ENCODE measurements around the gene RTL1.

Gene RTL1

DNA sequence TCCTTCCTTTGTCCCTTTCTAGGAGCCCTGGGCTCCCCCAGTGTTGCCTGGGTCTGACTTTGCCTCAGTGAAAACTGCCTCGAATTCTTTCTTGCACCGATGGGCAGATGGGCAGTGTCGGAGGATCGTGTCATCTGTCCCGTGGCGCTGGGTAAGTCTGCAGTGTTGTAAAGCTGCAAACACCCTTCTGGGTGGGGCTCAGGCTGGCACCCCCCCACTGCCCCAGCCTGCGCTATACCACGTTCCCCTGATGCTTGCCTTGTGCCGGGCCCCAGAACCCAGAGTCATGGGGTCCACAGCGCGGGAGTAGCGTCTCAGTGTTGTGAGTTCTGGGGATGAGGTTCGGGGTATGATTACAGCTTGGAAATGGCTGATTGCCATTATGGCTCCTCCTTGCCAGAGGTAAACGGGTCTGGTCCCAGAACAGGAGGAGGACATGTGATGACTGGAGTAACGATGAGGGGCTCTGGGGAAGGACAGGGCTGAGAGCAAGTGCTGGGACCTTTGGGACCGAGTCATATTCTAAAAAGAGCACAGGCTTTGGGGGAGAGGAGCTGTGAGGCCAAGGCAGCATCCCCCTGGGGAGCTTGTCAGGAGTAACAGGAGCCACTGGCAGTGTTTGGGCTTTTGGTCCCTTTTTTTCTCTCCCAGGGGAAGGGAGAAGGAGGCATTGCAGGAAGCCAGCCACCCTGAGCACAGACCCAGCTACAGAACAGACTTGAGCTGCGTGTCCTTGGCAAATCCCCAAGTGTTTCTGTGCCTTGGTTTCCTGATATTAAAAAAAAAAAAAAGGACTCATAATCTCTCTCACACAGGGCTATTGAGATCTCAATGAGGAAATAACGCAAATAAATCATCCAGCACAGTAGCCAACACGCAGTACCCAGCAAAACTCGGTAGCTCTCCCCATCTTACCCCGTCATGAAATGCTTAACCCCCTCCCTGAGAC lies 4.3 kb downstream of the RTL1 start:
- DNase-seq (ENCODE audit: low spot score) = peak; percentile 28

DNA sequence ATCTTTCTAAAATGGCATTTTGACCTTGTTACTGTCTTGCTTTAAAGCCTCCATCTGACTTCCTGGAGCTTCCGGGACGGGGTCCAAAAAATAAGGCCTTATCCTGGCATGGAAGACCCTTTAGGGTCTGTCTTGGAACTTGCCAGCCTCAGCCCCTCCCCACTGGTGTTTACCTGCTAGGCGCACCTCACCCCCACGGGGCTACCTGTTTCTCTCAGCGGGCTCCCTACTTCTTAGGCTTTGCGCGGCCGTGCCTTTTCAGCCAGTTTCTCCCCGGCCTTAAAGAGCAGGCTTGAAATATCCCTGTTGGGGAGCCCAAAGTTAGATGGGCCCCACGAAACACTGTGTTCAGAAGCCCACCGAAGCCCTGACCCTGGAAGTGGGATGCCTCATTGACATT lies 5.1 kb downstream of the RTL1 start:
- DNase-seq (ENCODE audit: low spot score) = no peak

DNA sequence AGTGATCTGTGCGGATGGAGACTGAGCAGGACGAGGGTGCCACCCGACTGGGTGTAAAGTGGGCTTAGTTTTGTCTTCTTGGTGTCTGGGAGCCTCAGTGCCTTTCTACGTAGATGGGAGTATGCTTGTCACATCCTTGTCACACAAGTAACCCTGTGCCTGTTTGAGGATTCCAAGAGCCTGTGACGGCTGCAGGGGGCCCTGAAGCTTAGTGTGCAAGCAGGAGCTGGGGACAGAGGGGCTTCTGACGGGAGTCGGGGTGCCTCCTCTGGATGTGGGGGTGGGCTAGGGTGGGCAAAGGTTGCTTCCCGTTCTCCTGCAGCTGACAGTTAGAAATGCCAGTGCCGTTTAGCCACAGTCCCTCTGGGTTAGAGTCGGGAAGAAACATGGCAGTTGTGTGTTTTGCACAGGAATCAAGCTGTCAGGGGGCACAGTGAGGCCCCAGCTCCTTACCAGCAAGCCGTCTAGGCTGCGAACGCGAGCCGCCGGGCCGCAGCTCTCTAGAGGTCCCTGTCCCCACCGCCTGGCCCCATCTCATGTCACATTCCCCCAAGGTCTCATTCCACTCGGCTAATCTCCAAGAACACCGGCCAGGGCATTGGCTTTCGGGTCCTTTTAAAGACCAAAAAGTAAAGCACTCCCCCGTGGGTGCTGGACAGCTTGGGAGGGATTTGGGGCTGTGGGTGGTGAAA lies 7.0 kb downstream of the RTL1 start:
- DNase-seq (ENCODE audit: low spot score) = no peak

DNA sequence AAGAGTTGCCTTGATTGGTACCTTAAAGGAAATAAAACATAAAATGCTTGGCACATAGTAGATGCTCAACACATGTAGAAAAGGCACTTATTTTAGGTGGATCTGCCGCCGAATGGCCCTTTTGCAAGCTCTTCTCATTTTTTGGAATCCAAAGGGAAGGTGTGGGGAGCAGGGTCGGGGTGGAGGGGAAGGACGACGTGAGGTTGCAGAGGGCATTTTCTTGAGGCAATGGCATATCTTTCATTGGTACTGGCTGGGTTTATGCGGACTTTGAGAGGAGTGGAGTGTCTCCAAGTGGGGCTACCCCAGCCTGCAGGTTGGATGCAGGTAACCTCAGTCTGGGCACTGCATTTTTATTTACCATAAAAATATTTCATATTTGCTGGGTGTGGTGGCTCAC lies 8.1 kb downstream of the RTL1 start:
- no peak for DNase-seq (ENCODE audit: low spot score)

DNA sequence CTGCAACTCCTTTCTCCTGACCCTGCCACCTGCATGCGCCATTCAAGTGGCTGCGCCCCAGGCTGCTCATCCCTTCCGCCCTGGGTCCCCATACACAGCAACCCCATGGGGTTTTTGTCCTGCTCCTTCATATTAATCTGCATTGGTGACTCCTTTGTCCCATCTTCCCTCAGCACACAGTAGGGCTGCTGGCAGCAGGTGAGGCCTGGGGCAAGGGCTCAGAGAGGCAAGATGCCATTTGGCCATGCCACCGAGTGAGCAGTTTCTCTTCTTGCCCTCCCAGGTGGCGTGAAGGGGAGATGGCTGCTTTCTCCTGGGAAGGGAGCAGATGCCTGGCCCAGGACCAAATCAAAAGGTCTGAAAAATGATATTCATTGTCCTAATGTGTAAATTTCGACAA lies 9.1 kb downstream of the RTL1 start:
- DNase-seq (ENCODE audit: low spot score) = no peak

DNA sequence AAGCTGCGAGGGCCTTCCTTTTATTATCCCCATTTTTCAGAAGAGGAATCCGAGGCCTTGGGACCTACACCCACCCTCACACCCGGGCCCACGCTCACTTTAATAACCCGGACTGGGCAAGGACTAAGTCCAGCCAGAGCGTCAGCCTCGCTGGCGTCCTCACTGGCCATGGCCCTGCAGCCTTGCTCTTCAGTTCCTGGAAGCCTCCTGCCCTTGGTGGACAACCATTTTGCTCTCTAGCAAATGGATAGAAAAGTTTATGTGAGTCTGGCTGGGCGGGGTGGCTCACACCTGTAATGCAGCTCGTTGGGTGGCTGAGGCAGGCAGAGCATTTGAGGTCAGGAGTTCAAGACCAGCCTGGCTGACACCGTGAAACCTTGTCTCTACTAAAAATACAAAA lies 9.8 kb downstream of the RTL1 start:
- DNase-seq (ENCODE audit: low spot score) = no peak

DNA sequence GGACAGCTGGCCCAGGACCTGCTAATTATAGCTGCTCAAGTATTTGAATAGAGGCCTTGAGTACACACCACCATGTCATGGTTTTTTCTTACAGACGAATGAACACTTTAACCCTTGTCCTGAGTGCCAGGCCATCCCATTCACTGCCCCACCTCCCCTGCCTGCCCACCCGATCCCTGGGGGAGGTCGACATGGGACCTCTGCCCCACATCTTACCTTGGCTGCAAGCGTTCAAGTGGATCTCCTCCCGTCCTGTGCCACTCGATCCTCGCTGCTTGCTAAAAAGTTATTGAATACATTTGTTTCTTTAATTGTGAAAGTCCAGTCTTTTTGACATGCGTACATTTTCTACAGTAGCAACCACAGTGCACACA lies 10.3 kb downstream of the RTL1 start:
- DNase-seq (ENCODE audit: low spot score) = no peak

DNA sequence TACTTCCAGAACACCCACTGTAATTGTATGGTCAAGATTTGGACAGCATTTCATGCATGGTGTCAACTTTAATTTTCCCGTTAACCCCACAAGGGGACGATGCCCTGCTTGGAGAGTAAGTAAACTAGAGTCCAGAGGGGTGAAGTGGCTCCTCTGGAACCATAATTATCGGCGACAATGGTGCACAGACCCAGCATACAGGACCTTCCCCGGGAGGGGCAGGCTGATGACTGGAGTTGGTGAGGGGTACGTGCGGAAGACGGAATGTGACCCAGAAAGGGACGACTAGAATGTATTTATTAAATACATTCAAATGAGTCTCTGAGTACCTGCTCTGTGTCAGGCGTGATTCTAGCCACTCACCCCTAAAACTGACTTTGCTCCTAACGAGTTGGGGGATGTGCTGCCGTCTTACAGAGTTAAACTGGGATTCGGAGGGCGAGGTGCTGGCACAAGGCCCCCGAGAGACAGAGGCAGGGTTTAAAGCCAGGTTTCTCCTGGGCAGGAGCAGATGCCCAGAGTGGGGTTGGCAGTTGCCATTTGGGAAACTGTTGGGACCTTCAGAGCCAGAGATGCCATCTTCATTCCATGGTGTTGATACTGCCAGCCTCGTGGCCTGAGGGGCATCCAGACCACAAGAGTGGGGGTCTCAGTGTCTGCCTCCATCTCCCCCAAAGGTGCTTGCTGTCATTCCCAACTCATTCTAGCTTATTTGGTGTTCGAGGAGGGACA lies 10.9 kb downstream of the RTL1 start:
- no peak for DNase-seq (ENCODE audit: low spot score)

DNA sequence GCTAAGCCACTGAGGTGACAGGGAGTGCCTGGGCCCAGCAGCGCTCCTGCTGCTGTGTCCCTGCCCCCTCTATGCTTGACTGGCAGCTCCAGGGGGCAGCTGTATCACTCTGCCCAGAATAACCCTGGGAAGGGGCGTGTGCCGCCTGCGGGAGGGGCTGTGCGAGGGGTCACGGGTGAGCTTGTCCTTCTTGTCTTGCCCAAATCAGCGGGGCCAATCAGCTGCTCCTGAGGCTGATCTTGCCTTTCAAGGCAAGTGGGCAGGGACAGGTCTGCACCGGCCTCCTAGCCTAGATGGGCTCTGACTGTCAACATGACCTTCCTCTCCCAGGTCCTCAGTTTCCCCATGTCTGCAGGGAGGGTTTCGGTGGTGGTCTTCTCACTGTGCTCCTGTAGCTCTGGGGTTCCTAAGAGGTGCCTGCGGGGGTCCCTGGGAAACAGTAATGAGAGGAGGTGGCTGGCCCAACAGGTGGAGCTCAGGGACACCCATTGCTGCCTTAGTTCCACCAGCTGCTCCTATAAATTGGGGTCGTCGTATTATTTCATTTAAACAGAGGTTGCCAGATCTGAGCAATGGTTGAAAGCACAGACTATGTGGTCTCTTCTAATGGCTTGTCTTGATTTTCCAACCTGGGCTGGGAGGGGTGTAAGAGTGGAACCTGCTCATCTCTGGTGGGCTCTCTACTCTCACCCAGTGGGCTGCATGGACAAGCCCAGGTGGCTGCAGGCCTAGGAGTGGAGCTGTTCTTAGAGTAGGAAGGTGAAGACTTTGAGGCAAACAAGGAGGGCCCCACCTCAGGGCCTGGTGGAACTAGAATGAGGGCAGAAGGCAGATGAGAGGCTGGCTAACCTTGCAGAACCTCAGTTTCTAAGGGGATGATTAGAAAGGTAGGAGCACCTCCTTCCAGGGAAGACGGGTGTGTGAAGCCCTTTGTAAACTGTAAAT lies 11.7 kb downstream of the RTL1 start:
- DNase-seq (ENCODE audit: low spot score) = no peak

DNA sequence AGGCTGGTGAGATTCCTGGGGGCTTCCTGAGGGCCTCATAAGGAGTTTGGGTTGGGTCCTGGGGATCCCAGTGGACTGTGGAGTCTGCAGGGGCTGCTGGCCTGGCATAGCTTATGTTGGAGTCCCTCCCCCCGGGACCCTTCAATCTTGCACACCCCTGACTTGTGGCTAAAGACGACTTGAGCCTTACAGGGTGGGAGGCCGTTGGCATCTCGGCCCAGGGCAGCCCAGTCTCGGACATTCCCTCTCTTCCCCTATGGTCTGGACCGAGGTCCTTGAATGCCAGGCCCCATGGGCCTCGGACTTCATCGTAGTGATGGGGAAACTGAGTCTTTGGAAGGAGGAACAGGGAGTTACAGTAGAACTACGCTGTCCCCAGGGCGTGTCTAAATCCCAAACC lies 12.5 kb downstream of the RTL1 start:
- no peak for DNase-seq (ENCODE audit: low spot score)

DNA sequence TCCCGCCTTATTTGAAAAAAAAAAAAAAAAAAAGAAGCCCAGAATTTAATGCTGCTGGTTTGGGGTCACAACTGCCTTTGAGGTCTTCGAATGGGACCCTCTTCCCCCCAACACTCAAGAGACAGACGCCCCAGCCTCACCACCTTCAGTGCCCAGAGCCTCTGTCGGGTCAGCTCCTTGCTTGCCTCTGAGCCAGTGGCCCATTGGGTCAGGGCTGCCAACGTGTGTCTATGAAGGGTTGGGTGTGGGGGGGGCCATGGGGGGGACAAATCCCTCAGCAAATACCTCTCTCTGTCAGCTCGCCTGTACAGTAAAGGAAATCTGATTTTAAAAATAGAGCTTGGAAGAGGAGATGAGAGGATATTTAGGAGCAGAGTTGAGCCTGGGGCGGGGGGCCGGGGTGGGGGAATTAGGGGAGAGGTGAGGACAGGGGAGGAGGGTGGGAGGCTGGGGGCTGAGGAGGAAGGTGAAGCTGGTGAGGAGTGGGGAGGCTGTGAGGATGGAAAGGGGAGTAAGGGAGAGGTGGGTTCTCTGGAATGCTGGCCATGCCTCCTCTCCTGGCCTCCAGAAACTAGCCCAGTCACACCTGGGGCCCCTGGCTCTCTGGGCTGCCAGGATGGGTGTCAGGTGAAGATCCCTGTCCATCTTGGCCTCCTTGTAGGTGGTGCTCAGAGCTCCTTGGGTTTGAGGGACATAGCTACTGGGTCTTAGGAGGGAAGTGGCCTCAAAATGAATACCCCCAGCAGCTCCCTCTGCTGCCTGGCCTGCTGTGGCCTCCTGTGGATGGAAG lies 13.3 kb downstream of the RTL1 start:
- DNase-seq (ENCODE audit: low spot score) = no peak

DNA sequence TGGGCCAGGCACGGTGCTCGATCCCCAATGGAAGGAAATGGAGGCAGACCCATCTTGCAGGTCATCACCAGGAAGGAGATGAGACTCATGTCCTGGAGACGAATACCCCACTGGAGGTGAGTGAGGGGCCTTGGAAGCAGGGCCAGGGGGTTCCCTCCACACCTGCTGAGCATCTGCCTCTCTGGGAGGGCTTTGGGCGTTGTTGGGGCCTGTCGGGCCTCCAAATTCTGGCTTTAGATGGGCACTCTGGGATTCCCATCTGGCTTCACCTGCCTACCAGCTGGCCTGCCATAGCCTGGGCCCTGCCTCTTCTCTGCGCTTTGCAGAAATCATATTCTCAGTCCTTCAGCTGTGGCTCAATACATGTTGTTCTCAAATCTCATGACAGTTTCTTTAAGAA lies 13.9 kb downstream of the RTL1 start:
- DNase-seq (ENCODE audit: low spot score) = no peak

DNA sequence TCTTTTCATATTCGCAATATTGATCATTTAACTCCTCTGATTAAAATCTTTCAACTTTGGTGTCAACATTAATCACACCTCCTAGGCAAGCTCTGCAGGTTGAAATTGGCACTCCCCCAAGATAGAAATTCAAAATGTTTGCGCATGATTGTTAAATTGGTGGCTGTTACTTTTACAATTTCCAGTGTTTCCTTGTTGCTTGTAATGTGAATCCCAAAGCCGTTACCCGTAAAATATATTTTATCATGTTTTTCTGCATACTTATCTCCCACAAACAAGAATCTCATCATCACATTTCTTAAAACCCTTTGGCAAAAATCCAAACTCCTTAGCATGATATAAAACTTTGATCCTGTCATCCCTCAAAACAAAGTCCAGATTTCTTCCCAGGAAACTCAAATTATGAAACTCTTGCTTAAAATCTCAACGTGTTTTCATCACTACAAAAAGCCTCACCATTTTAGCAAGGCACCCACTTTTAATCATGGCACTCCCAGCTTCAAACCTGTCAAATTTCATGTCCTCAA lies 14.7 kb downstream of the RTL1 start:
- DNase-seq (ENCODE audit: low spot score) = no peak

DNA sequence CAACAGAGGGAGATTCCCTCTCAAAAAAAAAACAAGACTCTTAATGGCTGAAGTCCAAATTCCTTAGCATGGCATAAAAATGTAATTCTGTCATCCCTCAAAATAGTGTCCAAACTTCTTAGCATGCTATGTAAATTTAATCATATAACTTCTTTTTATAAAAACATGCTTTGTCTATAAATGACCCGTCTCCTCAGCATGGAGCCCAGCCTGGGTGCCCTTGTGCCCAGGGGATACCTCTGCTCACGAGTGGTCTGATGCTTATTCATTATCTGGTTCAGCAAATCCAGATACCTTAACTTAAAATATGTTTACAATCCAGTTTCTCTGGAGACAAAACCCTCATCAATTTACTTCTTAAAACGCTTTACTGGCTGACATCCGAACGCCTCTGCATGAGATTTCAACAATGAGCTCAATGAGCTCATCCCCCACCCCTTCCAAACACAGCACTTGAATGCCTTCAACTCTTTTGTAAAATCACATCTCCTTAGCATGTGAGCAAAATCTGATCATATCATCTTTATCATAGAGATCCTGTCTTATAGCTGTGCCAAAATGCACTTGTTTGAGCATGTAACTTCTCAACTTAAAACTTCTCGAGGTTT lies 15.7 kb downstream of the RTL1 start:
- DNase-seq (ENCODE audit: low spot score) = no peak

DNA sequence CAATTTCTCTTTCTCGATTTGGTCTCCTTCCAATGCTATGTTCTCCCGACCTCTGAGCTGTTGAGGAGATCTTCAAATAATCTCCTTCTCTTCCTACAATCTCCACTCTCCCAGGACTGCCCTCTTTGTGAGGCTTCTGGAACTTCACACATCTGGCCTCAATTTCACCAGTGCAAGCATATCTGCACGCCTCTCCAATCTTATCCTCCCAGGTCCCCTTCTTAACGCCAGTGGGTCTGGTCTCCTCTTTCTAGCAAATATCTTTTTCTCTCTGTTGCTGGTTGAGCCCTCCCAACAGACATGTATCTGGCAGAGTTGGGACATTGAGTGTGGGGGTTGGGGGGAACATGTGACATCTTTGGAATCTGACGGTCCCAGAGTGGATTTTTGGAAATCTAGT lies 17.9 kb downstream of the RTL1 start:
- DNase-seq (ENCODE audit: low spot score) = no peak

DNA sequence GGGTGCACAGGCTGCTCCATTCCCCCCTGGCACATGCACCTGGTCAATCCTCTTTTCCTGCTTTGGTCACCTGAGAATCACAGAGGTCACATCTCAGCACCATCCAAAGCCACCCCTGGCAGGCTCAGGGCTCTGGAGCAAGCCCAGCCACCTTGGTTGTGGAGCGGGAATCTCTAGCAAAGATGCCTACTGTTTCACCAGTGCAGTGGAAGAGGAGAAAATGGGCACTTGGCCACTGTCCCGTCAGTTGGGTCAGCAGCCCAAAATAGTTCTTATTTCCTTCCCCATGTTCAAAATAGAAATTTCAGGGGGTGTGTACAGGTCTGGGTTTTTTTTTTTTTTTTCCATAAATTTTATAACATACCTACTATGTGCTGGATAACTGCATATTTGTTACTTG lies 18.3 kb downstream of the RTL1 start:
- no peak for DNase-seq (ENCODE audit: low spot score)

DNA sequence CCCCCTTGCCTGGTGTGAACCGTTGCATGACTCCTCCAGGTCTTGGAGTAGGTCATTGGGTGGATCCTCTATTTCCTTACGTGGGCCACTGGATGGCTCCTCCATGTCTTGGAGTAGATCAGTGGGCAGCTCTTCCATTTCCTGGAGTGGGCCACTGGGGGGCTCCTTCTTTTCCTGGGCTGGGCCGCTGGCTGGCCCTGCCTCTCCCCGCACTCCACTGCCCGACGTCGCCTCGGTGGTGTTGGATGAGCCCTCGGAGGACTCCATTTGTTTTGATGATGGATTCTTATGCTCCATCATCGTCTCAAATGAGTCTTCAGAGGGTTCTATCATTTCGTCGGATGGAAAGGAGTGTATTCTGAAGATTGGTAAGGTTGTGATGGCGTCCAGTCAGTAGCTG lies 19.1 kb downstream of the RTL1 start:
- DNase-seq (ENCODE audit: low spot score) = no peak

DNA sequence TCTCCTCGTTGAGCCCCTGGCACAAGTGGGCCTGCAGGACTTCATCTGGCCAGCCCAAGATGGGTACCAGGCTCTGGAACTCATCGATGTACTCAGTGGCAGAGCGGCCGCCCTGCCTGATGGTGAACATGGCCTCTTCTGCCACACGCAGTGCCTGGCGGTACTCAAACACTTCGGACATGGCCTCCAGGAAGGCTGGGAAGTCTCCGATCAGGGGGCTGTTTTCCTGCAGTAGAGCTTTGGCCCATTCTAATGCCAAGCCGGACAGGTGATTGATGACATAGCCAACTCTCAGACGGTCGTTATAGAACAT lies 19.8 kb downstream of the RTL1 start:
- DNase-seq (ENCODE audit: low spot score) = no peak

DNA sequence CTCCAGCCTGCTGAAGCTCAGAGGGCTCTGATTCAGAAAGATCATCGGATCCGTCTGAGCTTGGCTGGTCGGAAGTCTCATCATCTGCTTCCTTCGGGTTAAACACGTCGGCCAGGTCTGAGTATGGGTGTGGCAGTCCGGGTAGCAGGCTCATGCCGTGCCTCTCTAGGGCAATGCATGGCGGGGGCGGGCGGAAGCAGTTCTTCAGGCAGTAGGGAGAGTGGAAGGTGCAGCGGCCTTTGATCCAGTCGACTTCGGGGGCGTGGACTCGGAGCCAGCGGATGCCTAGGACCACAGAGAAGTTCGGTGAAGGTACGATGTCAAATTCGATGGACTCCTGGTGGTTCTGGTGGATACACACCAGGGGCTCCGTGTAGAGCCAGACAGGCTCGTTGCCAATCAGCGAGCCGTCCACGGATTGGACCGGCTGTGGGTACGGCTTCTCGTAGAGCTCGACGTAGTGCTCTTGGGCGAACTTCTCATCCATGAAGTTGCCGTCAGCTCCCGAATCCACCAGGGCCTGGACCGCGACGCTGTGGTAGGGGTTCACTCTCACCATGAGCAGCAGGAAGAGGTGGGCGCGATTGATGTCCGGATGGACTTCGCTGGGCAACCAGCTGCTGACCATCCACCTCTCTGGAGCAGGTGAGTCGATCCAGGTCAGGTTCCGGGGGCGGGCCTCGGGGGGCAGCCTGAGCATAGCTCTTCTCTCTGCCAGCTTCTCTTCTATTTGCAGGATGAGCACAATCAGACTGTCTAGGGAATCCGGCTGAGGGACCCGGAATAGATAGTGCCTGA lies 20.3 kb downstream of the RTL1 start:
- no peak for DNase-seq (ENCODE audit: low spot score)

Measured in Ammon's horn (tissue), 1 donor.